Endothelial cell of umbilical vein (primary cell): Measurements from ENCODE around the gene SV2C. TPM values are rescaled to one million over a fixed set of nuclear protein-coding genes. Genes with fewer than 3 reads are reported as not detected.
"Not testable (repeated sequence)": the region's sequence is repeated elsewhere in the genome, so short reads cannot be mapped to it uniquely, and the experiment has no call there.

Experiments used
- BruUV-seq: library from RNA; stranded (reverse); fragments of 400-500 nt; replicated peaks from 2 replicates; lab custom pipeline; 2021; lab: Mats Ljungman, UMichigan
- CTCF ChIA-PET: fragments of 300-600, 350-600 bp; sonication (Branson Sonifier 250); formaldehyde crosslinking; loops from one replicate; lab custom pipeline; 2021; ENCODE audit warnings: antibody characterized with exemption, inconsistent platforms; lab: Charles Lee
- POLR2A ChIA-PET: fragments of 300-600, 350-600 bp; sonication (Branson Sonifier 250); formaldehyde crosslinking; loops from one replicate; lab custom pipeline; 2021; ENCODE audit warnings: antibody characterized with exemption, inconsistent platforms; lab: Charles Lee
- DNase-seq: peaks from one replicate; pipeline ENCODE4 v3.0.0-alpha.2; 2011; ENCODE audit warnings: low read depth, low spot score
- FAIRE-seq: peaks from 2 replicates; lab custom pipeline; 2011; peaks lifted over from hg19 to GRCh38; lab: Jason Lieb, UNC
- H2AFZ ChIP-seq: 2 replicates; pipeline ENCODE4 v1.6.0; 2012; ENCODE audit warnings: low read depth, low read length, control low read depth, inconsistent platforms
- H3K27ac ChIP-seq: 2 replicates; pipeline ENCODE4 v1.5.1; 2011; ENCODE audit warnings: low read depth, mild to moderate bottlenecking, control low read depth, low read length, moderate library complexity; ENCODE audit not compliant: insufficient read depth
- H3K27me3 ChIP-seq, 2 experiments: 2 replicates each; pipeline versions ENCODE4 v1.6.0 to v1.6.1; 2011; ENCODE audit warnings: low read length in 2 of 2, mixed read lengths in 1 of 2; ENCODE audit not compliant: control insufficient read depth in 2 of 2, insufficient read depth in 2 of 2
- H3K36me3 ChIP-seq, 2 experiments: 2 replicates in 1 of 2; 3 replicates in 1 of 2; pipeline ENCODE4 v1.5.1; 2011; ENCODE audit warnings: low read length in 2 of 2, mild to moderate bottlenecking in 1 of 2, moderate library complexity in 1 of 2; ENCODE audit not compliant: control insufficient read depth in 2 of 2, insufficient read depth in 2 of 2; ENCODE audit errors: extremely low read depth in 1 of 2
- H3K4me1 ChIP-seq: 3 replicates; pipeline ENCODE4 v1.5.1; 2011; ENCODE audit warnings: mild to moderate bottlenecking, low read length; ENCODE audit not compliant: control insufficient read depth, insufficient read depth; ENCODE audit errors: extremely low read depth
- H3K4me2 ChIP-seq: 2 replicates; pipeline ENCODE4 v1.6.1; 2011; ENCODE audit warnings: low read length, control low read depth, mixed read lengths; ENCODE audit not compliant: insufficient read depth
- H3K4me3 ChIP-seq, 3 experiments: fragments of 200-600 bp in 1 of 3; sonication (generic), shearing (Covaris generic) in 1 of 3; replicated peaks in 1 of 3; 2 replicates each; pipeline ENCODE4 v1.5.1; 2011 to 2016; ENCODE audit warnings: control low read depth in 3 of 3, low read length in 3 of 3, mild to moderate bottlenecking in 2 of 3, inconsistent platforms in 1 of 3, low read depth in 1 of 3, moderate library complexity in 1 of 3; ENCODE audit not compliant: insufficient read depth in 1 of 3
- H3K79me2 ChIP-seq: 2 replicates; pipeline ENCODE4 v1.6.0; 2012; ENCODE audit warnings: low read length, inconsistent platforms; ENCODE audit not compliant: control insufficient read depth, insufficient read depth
- H3K9ac ChIP-seq: replicated peaks from 2 replicates; pipeline ENCODE3; 2011; ENCODE audit warnings: low read length, control low read depth; ENCODE audit not compliant: insufficient read depth; ENCODE audit errors: extremely low read depth
- H3K9me1 ChIP-seq: replicated peaks from 3 replicates; pipeline ENCODE4 v1.6.0; 2011; ENCODE audit warnings: mild to moderate bottlenecking, low read length; ENCODE audit not compliant: control insufficient read depth, insufficient read depth; ENCODE audit errors: extremely low read depth
- H3K9me3 ChIP-seq: replicated peaks from 2 replicates; pipeline ENCODE4 v1.5.1; 2012; ENCODE audit warnings: low read length, inconsistent platforms; ENCODE audit not compliant: control insufficient read depth, insufficient read depth
- H4K20me1 ChIP-seq: replicated peaks from 2 replicates; pipeline ENCODE3; 2011; ENCODE audit warnings: mild to moderate bottlenecking, low read length; ENCODE audit not compliant: control insufficient read depth, insufficient read depth; ENCODE audit errors: extremely low read depth
- CTCF ChIP-seq, 2 donors: IDR thresholded peaks; 1 replicate in 1 of 2; 2 replicates in 1 of 2; pipeline ENCODE4 v1.5.1; 2011; ENCODE audit warnings: low read length in 2 of 2, mild to moderate bottlenecking in 2 of 2, moderate library complexity in 2 of 2, control low read depth in 1 of 2, inconsistent platforms in 1 of 2, low read depth in 1 of 2; ENCODE audit not compliant: insufficient read depth in 1 of 2; ENCODE audit errors: extremely low read depth in 1 of 2
- EZH2 ChIP-seq: IDR thresholded peaks from 2 replicates; pipeline ENCODE4 v1.6.1; 2012; ENCODE audit warnings: borderline replicate concordance, low read depth, mild to moderate bottlenecking, moderate library complexity, low read length, inconsistent platforms; ENCODE audit not compliant: severe bottlenecking
- FOS ChIP-seq: IDR thresholded peaks from 2 replicates; pipeline ENCODE4 v1.6.1; 2011; ENCODE audit warnings: mild to moderate bottlenecking, low read length, moderate library complexity, borderline replicate concordance; ENCODE audit not compliant: insufficient read depth
- GATA2 ChIP-seq: IDR thresholded peaks from 2 replicates; pipeline ENCODE4 v1.7.0; 2011; ENCODE audit warnings: low read depth, mild to moderate bottlenecking, moderate library complexity, mixed read lengths, low read length; ENCODE audit not compliant: insufficient read length, insufficient read depth
- JUN ChIP-seq: IDR thresholded peaks from 2 replicates; pipeline ENCODE4 v1.6.1; 2011; ENCODE audit warnings: borderline replicate concordance, low read depth; ENCODE audit not compliant: insufficient read length, insufficient read depth
- MAX ChIP-seq: IDR thresholded peaks from 2 replicates; pipeline ENCODE4 v1.6.1; 2011; ENCODE audit not compliant: insufficient read depth, insufficient read length
- MYC ChIP-seq: IDR thresholded peaks from one replicate; pipeline ENCODE4 v1.6.1; 2011; ENCODE audit warnings: mild to moderate bottlenecking, low read depth, low read length
- POLR2A ChIP-seq: IDR thresholded peaks from 2 replicates; pipeline ENCODE4 v1.6.1; 2012; ENCODE audit warnings: low read depth, mild to moderate bottlenecking, control low read depth, low read length
- POLR2AphosphoS5 ChIP-seq: IDR thresholded peaks from 2 replicates; pipeline ENCODE4 v1.6.1; 2012; ENCODE audit warnings: low read depth, mild to moderate bottlenecking, control low read depth, low read length, moderate library complexity; ENCODE audit not compliant: insufficient read depth
- dilution Hi-C: fragments of 300-500 bp; cut with MboI; formaldehyde crosslinking; loops from one replicate; pipeline ENCODE4 v1.15.0; 2019; ENCODE audit warnings: low sequenced_read_pairs; ENCODE audit not compliant: extremely low pct_ligation_motif_present
- intact Hi-C: fragments of 100-400 bp; cut with micrococcal nuclease; formaldehyde crosslinking; loops from one replicate; pipeline ENCODE4 v1.10.0; 2022
- polyA plus RNA-seq, 4 experiments: library from polyadenylated mRNA; depleted of rRNA in 3 of 4; stranded (reverse) in 3 of 4; unstranded in 1 of 4; fragments of >200 nt; gene quantifications; 2 replicates each; pipeline versions ENCODE4 v1.2.1 to v1.2.3, GENCODE V29; 2011 to 2012; ENCODE audit warnings: missing spikeins in 1 of 4
- total RNA-seq: library from RNA; stranded (reverse); gene quantifications from 2 replicates; pipeline ENCODE4 v1.2.3, GENCODE V29; 2021

The SV2C gene
- total and polyA plus RNA-seq, 2 donors (not counting 3 experiments of a cell fraction or from before 2014, with no cell fraction given): not detected

- dilution Hi-C loops: no loop called here
- Histone ChIP-seq H3K9me3 (no peaks in the 10 kb centered on the region), H3K4me2 (no peak overlapping the region), H3K9ac (no peak overlapping the region), H3K79me2 (no peaks in the 10 kb centered on the region), H3K9me1 (no peaks in the 10 kb centered on the region), H4K20me1 (no peaks in the 10 kb centered on the region), H2AFZ (no peak overlapping the region), H3K4me3 (no peak overlapping the region), H3K27me3 (peaks cover 46 to 68% of the 10 kb centered on the region in 2 experiments), H3K4me1 (no peaks in the 10 kb centered on the region), H3K36me3 (no peaks in the 10 kb centered on the region), H3K27ac (no peak overlapping the region)
- FAIRE-seq (no peak), DNase-seq (no peak)
- POLR2A ChIA-PET: no interaction called here
- intact Hi-C loops: no loop called here
- TF ChIP-seq GATA2: no peak
- no peak for TF ChIP-seq MYC
- BruUV-seq: no TSS peak
- CTCF ChIA-PET: interaction anchor here (1.9 kb wide), 1 partner anchor 90 kb away, joined by 6 read pairs; no protein-coding TSS in a partner anchor
Measured at GRCh38 chr5:76085243-76085579, 2.0 kb downstream of the SV2C start.

- H3K9me3 ChIP-seq: no peaks in the 10 kb centered on the region
- no peaks in the 10 kb centered on the region for H3K4me1 ChIP-seq
- no peak for FAIRE-seq
- H3K4me3 ChIP-seq: no peak overlapping the region
- H3K9me1 ChIP-seq: no peaks in the 10 kb centered on the region
- no peak overlapping the region for H3K4me2 ChIP-seq
- peaks cover 43 to 59% of the 10 kb centered on the region in 2 experiments for H3K27me3 ChIP-seq
- no peak for TF ChIP-seq EZH2
- no peak for TF ChIP-seq POLR2AphosphoS5
- TF ChIP-seq MAX: no peak
- TF ChIP-seq MYC: no peak
- TF ChIP-seq POLR2A: no peak
- no peak for TF ChIP-seq FOS
- TF ChIP-seq CTCF (IDR thresholded peaks at IDR 0.05; ENCODE audit: extremely low read depth in 1 of 2, insufficient read depth in 1 of 2, low read depth in 1 of 2, low read length in 2 of 2): no peak
- TF ChIP-seq JUN: no peak
- no peak for TF ChIP-seq GATA2
- no peak for DNase-seq
- H3K79me2 ChIP-seq: no peaks in the 10 kb centered on the region
- H3K27ac ChIP-seq: no peak overlapping the region
- H4K20me1 ChIP-seq: no peaks in the 10 kb centered on the region
- no peaks in the 10 kb centered on the region for H3K36me3 ChIP-seq
- CTCF ChIA-PET: no interaction called here
- no TSS peak for BruUV-seq
- POLR2A ChIA-PET: no interaction called here
- H3K9ac ChIP-seq: no peak overlapping the region
- dilution Hi-C loops (no loop called here), intact Hi-C loops (no loop called here)
- no peak overlapping the region for H2AFZ ChIP-seq
Measured at GRCh38 chr5:76086095-76086494, 2.9 kb downstream of the SV2C start.

GRCh38 chr5:76089156-76089555, 6.0 kb downstream of the SV2C start:
- BruUV-seq, H3K4me2 ChIP-seq, H3K4me1 ChIP-seq, FAIRE-seq, dilution Hi-C loops, DNase-seq, intact Hi-C loops, H4K20me1 ChIP-seq, H3K9ac ChIP-seq, H2AFZ ChIP-seq, H3K9me3 ChIP-seq, POLR2A ChIA-PET, H3K79me2 ChIP-seq, H3K4me3 ChIP-seq, H3K36me3 ChIP-seq, H3K9me1 ChIP-seq, H3K27ac ChIP-seq: not testable (repeated sequence)
- peaks cover 19 to 30% of the 10 kb centered on the region in 2 experiments for H3K27me3 ChIP-seq
- CTCF ChIA-PET: interaction anchor here (1.0 kb wide), 1 partner anchor 86 kb away, joined by 3 read pairs; no protein-coding TSS in a partner anchor
